HepG2 (cell line): Measurements from ENCODE around the gene IFITM5.

ENCODE experiments used
- ARID2 ChIP-seq: sonication (generic); formaldehyde crosslinking; IDR thresholded peaks from 2 replicates; pipeline ENCODE4 v1.8.1; 2022; ENCODE audit warnings: mild to moderate bottlenecking, missing genetic modification reagents, borderline replicate concordance
- BCL6 ChIP-seq: IDR thresholded peaks from 2 replicates; pipeline ENCODE4 v1.6.1; 2016; ENCODE audit warnings: missing genetic modification reagents, missing compliant biosample characterization
- CBX1 ChIP-seq: IDR thresholded peaks from one replicate; pipeline ENCODE4 v1.6.1; 2016; ENCODE audit warnings: antibody characterized with exemption, low read depth
- CTCF ChIP-seq: sonication (generic); formaldehyde crosslinking; IDR thresholded peaks from 2 replicates; pipeline ENCODE4 v1.5.0; 2020; ENCODE audit warnings: mild to moderate bottlenecking, missing genetic modification reagents, moderate library complexity
- ETS1 ChIP-seq: sonication (generic); formaldehyde crosslinking; IDR thresholded peaks from 2 replicates; pipeline ENCODE4 v1.4.0; 2020; ENCODE audit warnings: missing genetic modification reagents
- IRF2 ChIP-seq: IDR thresholded peaks from 2 replicates; pipeline ENCODE4 v1.6.1; 2018; ENCODE audit warnings: missing genetic modification reagents, missing compliant biosample characterization
- MBNL3 ChIP-seq: fragments of 250-450 bp; sonication (Bioruptor Pico); conservative IDR thresholded peaks from 2 replicates; pipeline ENCODE4 v1.8.0; 2022; ENCODE audit warnings: mild to moderate bottlenecking, inconsistent platforms
- MEIS1 ChIP-seq: sonication (generic); formaldehyde crosslinking; IDR thresholded peaks from 2 replicates; pipeline ENCODE4 v1.9.0; 2021; ENCODE audit warnings: mild to moderate bottlenecking, missing genetic modification reagents, moderate library complexity, borderline replicate concordance
- SIN3A ChIP-seq: IDR thresholded peaks from 2 replicates; pipeline ENCODE4 v1.6.1; 2011; ENCODE audit warnings: low read depth, mild to moderate bottlenecking, control low read depth, low read length, borderline replicate concordance
- WIZ ChIP-seq: sonication (generic); formaldehyde crosslinking; IDR thresholded peaks from 2 replicates; pipeline ENCODE4 v1.5.1; 2020; ENCODE audit warnings: mild to moderate bottlenecking, missing genetic modification reagents
- YY1 ChIP-seq: IDR thresholded peaks from 2 replicates; pipeline ENCODE4 v1.6.1; 2011; ENCODE audit warnings: low read length, low read depth, moderate library complexity, mild to moderate bottlenecking; ENCODE audit not compliant: insufficient read depth, insufficient replicate concordance
- ZNF777 ChIP-seq: sonication (generic); formaldehyde crosslinking; IDR thresholded peaks from 2 replicates; pipeline ENCODE4 v1.4.0; 2020; ENCODE audit warnings: missing genetic modification reagents
- ZSCAN20 ChIP-seq: sonication (generic); formaldehyde crosslinking; IDR thresholded peaks from 2 replicates; pipeline ENCODE4 v1.4.0; 2020; ENCODE audit warnings: missing genetic modification reagents, mild to moderate bottlenecking, borderline replicate concordance
- TF ChIP-seq, protein P1 (sequence below): sonication (generic); formaldehyde crosslinking; IDR thresholded peaks from 2 replicates; pipeline ENCODE4 v1.4.0; 2020; ENCODE audit warnings: low read depth, mild to moderate bottlenecking, missing genetic modification reagents

GRCh38 chr11:272931-273198, 26.5 kb downstream of the IFITM5 start:
- TF ChIP-seq YY1 (no peak), IRF2 (CRISPR knock-in tag) (no peak), CTCF (CRISPR knock-in tag) (no peak), SIN3A (no peak), ARID2 (CRISPR knock-in tag) (no peak), CBX1 (no peak), ZSCAN20 (CRISPR knock-in tag) (no peak), BCL6 (CRISPR knock-in tag) (no peak), MEIS1 (CRISPR knock-in tag) (no peak), ZNF777 (CRISPR knock-in tag) (no peak), WIZ (CRISPR knock-in tag) (no peak), MBNL3 (no peak), ETS1 (CRISPR knock-in tag) (no peak)
- TF ChIP-seq, protein P1, sequence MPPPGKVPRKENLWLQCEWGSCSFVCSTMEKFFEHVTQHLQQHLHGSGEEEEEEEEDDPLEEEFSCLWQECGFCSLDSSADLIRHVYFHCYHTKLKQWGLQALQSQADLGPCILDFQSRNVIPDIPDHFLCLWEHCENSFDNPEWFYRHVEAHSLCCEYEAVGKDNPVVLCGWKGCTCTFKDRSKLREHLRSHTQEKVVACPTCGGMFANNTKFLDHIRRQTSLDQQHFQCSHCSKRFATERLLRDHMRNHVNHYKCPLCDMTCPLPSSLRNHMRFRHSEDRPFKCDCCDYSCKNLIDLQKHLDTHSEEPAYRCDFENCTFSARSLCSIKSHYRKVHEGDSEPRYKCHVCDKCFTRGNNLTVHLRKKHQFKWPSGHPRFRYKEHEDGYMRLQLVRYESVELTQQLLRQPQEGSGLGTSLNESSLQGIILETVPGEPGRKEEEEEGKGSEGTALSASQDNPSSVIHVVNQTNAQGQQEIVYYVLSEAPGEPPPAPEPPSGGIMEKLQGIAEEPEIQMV, result no peak
